GM19468 (cell line): ENCODE data around the gene SH3BP5L.

ENCODE experiments used
- ATAC-seq: cut with Tn5 transposase; IDR thresholded peaks from one replicate; pipeline ENCODE4 v1.9.1; 2021; ENCODE audit warnings: mild to moderate bottlenecking, moderate library complexity, moderate number of reproducible peaks; ENCODE audit not compliant: unreplicated experiment; ENCODE audit errors: extremely low read depth

Gene SH3BP5L

DNA sequence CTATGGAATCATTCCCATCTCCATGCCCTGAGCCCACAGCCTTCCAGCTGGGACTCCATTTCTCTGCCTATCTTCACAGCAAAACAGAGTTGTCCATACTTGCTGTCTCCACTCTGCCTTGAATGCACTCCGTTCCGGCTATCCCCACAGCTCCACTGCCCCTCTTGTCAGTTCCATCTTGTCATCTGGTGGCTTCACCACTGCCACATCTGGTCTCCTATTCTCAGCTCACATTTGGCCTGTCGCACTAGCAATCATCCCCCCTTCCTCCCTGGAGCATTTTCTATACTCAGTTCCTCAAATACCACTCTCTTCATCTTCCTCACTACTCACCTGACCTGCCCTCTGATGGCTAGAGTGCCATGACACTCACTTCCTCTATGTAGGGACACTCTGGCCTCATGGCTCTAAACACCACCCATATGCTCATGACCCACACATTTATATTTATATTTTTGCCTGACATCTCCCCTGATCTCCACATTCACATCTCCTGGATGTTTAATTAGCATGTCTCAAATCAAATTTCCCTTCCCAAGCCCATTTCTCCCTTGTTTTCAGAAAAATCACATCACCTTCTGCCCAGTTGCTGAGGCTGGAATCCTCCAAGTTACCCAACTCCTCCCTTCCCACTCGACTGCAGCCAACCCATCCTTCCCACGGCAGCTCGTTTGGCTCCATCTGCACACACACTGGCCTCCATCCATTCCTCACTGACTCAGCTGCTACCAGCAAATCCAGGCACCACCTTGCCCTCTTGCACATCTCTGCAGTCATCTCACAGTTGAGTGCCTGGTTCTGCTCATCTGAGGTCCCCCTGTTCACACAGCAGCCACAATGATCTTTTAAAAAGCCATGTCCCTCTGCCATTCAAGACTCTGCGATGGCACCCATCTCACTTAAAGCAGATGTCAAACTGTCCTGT, 27.0 kb upstream of the SH3BP5L start:
- ATAC-seq, result no peak

DNA sequence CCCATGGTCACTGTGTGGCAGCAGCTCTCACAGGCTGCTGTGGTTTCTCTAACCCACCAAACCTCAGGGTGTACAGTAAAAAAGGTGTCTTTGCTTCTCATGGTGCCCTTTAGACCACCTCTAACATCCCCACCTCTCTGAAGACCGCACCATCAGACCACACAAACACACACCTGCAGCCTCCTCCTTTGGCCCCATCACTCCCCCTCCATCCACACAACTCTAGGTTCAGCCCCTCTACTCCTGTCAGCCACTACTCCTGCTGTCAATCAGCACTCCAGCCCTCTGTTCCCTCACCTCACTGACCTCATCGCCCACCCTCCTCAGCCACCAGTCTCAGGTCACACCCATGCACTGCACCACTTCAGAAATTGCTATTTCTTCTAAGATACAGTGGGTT, 25.7 kb upstream of the SH3BP5L start:
- ATAC-seq, result no peak

DNA sequence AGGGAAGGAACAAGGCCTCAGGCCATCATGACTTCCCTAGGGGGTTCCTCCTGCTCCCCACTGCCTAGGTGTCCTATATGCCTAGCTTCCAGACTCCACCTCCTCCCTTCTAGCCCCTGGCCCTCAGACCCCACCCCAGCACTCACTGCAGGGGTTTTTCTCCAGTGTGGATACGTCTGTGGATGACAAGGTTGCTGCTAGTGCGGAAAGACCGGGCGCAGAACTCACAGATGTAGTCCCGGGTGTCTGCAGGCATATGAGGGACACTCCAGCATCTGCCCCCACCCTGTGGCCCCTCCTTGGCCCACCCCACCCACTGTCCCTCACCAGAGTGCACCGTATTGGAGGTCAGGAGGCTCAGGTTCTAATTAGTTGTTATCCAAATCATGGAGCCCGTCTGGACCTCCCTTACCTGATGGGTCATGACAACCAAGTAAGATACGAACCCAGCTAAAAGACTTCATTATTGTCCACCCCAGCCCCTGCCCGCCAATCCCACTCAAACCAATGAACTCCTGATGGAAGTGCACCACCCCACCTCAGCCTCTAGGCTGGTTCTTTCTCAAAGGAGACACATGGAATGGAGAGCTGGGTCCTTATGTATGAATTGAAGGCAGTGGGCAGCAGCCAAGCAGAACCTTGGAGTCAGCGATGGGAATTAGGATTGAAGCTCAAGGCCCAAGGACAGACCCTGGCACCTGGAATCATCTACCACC, 25.0 kb upstream of the SH3BP5L start:
- no peak for ATAC-seq

- no peak for ATAC-seq
Observed at GRCh38 chr1:248850124-248850523, 24.4 kb upstream of the SH3BP5L start.

DNA sequence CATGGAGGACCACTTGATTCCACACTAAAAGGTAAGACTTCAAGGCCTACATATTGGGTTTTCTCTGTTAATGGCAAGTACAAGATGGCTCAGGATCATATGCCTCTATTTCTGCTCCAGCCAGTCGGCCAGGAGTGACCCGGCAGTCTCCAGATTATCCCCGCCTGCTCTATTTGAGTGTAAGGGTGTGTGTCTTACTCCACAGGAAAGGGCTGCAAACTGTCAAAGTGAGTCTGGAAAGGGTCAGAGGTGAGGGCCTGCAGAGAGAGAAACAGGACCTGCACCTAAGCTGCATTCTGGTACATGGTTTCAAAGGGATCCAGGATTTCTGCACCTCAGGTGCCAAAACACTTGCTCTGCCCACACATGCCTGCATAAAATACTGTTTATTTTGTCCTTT, 23.9 kb upstream of the SH3BP5L start:
- no peak for ATAC-seq

- ATAC-seq, result no peak
Observed at GRCh38 chr1:248849152-248849551, 23.4 kb upstream of the SH3BP5L start.

GRCh38 chr1:248848602-248849001, 22.9 kb upstream of the SH3BP5L start:
- ATAC-seq, result no peak

DNA sequence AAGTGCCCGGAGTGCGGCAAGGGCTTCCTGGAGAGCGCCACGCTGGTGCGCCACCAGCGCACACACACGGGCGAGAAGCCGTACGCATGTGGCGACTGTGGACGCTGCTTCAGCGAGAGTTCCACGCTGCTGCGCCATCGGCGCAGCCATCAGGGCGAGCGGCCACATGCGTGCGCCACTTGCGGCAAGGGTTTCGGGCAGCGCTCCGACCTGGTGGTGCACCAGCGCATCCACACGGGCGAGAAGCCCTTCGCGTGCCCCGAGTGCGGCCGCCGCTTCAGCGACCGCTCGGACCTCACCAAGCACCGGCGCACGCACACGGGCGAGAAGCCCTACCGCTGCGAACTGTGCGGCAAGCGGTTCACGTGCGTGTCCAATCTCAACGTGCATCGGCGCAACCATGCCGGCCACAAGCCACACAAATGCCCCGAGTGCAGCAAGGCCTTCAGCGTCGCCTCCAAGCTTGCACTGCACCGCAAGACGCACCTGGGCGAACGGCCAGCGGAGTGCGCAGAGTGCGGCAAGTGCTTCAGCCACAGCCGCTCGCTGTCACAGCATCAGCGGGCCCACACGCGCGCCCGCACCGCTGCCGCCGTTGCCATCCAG, 22.3 kb upstream of the SH3BP5L start:
- no peak for ATAC-seq

GRCh38 chr1:248847181-248847955, 21.7 kb upstream of the SH3BP5L start:
- ATAC-seq, result no peak

GRCh38 chr1:248844526-248844925, 18.8 kb upstream of the SH3BP5L start:
- ATAC-seq, result no peak

DNA sequence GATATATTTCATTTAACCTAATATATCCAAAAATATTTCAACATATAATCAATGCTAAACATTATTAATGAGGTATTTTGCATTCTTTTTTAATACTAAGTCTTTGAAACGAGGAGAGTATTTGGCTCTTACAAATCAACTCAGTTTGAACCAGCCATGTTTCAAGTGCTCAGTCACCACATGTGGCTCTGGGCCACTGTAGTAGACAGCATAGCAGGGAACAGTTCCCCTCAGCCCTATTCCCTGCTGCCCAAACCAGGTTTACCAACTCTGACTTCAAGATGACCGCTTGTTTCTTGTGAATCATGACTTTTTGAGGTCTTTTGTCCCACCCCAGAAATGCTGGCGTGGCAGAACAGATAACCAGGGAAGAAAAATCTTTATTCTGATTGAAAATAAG, 18.0 kb upstream of the SH3BP5L start:
- no peak for ATAC-seq

DNA sequence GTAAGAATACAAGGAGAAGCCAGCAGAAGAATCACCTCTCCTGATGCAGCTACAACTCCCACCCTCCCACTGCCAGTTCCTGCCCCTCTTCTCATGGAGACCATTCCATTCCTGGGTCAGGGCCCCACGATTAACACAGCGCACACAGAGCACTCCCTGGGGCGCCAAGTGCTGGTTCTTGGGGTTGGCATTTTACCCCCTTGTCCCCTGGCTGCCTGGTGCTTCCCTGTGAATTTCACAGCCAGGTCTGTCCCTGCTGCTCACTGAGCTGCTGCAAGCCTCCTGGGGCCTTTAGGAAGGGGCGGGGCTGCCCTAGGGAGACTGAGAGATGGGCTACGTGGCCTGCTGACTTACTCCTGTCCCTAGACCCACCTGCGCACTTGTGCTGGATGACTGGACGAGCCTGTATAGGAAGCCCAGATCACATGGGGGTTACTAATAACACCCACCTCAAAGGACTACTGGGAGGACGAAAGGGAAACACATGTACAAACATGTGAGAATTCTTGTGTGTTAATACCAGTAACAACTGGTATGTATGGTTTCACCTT, 17.1 kb upstream of the SH3BP5L start:
- no peak for ATAC-seq

GRCh38 chr1:248841702-248842395, 16.1 kb upstream of the SH3BP5L start:
- no peak for ATAC-seq

DNA sequence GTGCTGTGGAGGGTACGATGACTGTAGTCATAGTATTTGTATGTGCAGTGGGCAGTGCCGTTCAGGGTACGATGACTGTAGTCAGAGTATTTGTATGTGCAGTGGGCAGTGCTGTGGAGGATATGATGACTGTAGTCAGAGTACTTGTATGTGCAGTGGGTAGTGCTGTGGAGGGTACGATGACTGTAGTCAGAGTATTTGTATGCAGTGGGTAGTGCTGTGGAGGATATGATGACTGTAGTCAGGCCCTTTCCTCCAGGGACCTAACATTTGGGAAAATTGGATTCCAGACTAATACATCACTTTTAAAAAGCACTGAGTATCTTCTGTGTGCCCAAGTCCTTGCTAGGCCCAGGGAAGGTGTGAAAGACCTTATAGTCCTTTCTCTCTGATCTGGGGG, 15.2 kb upstream of the SH3BP5L start:
- no peak for ATAC-seq

DNA sequence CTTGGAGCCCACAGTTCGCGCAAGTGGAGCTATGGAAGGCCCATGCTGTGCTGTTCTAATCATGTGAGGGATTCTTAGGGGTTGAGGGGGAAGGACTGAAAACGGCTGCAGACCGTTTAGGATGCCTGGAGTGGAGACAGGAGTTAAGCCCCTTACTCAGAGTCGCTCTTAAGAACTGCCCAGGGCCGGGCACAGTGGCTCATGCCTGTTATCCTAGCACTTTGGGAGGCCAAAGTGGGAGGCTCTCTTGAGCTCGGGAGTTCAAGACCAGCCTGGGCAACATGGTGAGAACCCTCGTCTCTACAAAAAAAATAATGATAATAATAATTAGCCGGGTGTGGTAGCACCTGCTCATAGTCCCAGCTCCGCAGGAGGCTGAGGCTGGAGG, 13.4 kb upstream of the SH3BP5L start:
- ATAC-seq, result no peak

DNA sequence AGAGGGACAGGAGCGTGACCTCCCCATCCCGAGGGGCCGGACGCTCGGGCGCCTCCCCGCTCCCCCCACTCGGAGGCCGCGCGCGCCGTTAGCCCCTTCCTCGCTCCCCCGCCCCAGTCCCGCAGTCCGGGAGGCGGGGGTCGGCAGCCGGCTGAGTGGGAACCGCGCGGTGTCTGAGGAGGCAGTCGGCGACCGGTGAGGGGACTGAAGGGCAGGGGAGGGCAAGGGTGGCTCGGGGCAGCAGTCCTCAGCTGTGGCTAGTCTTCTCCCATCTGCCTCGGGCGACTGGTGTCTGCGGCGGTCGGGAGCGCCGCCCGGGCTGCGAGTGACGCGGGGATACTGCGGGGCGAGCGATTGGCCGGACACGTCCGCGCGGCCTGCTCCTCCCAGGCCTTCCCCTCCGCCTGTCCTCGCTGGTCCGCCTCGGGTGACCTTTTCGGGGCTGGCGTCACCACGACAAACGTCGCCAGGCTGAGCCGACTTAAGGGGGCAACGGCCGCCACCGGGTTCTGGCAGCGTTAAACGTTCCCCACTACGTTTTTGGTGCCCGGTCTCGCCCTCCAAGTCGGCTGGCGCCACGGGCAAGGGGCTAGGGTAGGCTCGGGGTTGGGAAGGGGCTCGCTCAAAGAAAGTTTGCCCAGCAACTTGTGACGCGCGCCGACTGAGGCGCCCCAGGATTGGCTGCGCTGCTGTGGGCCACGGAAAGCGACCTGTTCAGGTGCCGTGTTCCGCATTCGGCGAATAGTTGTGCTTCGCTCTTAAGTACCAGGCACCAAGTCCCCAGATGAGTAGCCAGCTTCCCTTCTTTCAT, 12.8 kb upstream of the SH3BP5L start:
- peak; percentile 65 for ATAC-seq

DNA sequence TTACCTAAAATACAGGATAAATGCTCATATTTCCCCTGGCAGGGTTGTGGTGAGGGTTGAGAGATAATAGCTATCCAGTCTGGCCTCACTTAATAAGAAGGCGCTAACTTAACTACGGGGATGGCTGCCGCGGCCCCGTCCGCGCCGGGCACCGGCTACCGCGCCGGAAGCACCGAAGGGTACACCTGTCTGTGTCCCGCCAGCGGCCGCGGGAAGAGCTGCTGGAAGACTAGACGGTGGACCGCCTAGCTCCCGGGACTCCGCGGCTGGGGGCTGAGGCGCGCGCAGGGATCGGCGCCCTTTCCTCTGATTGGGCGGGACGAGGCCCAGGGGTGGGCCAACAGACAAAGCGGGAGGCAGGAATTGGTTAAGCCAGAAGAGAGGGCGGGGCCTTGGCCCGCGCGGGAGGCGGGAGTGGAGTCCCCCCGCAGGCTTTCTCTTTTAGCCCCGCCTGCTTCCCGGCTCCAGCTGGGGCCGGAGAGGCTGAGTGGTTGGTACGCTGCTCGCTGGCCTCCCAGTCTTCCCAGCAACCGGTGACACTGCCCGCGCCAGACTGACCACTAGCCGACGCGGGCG, 12.2 kb upstream of the SH3BP5L start, which contains the start of gene ZNF672:
Gene ZNF672, plus strand, starts transcription at position 444 of the 576 bp plus-strand sequence. CDS start 9,051 bp downstream, outside the sequence.
- peak; percentile 74 for ATAC-seq
